ENCODE results near the gene DGCR2.

- TF ChIP-seq HDGF (IDR thresholded peaks at IDR 0.05; ENCODE audit: borderline replicate concordance) (no peak), BHLHE40 (IDR thresholded peaks at IDR 0.05; ENCODE audit: borderline replicate concordance) (no peak), TARDBP (IDR thresholded peaks at IDR 0.05) (no peak), SP1 (IDR thresholded peaks at IDR 0.05) (no peak)
Measured at GRCh38 chr22:19108807-19109197, 13.4 kb downstream of the DGCR2 start.

Data from HEK293T (cell line).